Effector memory CD8-positive, alpha-beta T cell (primary cell): Measurements from ENCODE around the gene LAMC1.

Experiments
- ATAC-seq: fragments of 150-1000 bp; cut with Tn5 transposase; replicated peaks from 2 replicates; pipeline ENCODE4 v1.10.0; 2021; ENCODE audit warnings: mild to moderate bottlenecking, moderate library complexity
- DNase-seq, 3 experiments: peaks; one replicate each; pipeline ENCODE4 v3.0.0; 2021
- H3K27ac Mint-ChIP-seq, 2 donors: one replicate each; pipeline ENCODE4 v1.8.0; 2022; ENCODE audit warnings: mild to moderate bottlenecking in 2 of 2, mixed read lengths in 2 of 2, moderate library complexity in 2 of 2
- H3K27me3 Mint-ChIP-seq, 2 donors: one replicate each; pipeline ENCODE4 v1.8.0; 2022; ENCODE audit warnings: mixed read lengths in 2 of 2
- H3K36me3 Mint-ChIP-seq: one replicate; pipeline ENCODE4 v1.8.0; 2022; ENCODE audit warnings: mild to moderate bottlenecking, moderate library complexity, mixed read lengths; ENCODE audit not compliant: insufficient read depth
- H3K4me1 Mint-ChIP-seq, 2 donors: one replicate each; pipeline ENCODE4 v1.8.0; 2022; ENCODE audit warnings: low read depth in 2 of 2, mixed read lengths in 2 of 2
- H3K4me3 Mint-ChIP-seq, 2 donors: one replicate each; pipeline ENCODE4 v1.8.0; 2022; ENCODE audit warnings: mild to moderate bottlenecking in 2 of 2, mixed read lengths in 2 of 2, moderate library complexity in 2 of 2
- H3K9me3 Mint-ChIP-seq, 2 donors: one replicate each; pipeline ENCODE4 v1.8.0; 2022; ENCODE audit warnings: mixed read lengths in 2 of 2

LAMC1 gene

GRCh38 chr1:183089025-183089639, 65.9 kb downstream of the LAMC1 start:
- H3K36me3 Mint-ChIP-seq: no peaks in the 10 kb centered on the region
- no peak overlapping the region for H3K4me3 Mint-ChIP-seq
- H3K4me1 Mint-ChIP-seq: no peaks in the 10 kb centered on the region
- DNase-seq (no peak), ATAC-seq (no peak)
- H3K27ac Mint-ChIP-seq: no peak overlapping the region
- H3K27me3 Mint-ChIP-seq: peaks cover 9 to 41% of the 10 kb centered on the region in 2 donors
- no peaks in the 10 kb centered on the region for H3K9me3 Mint-ChIP-seq

- ATAC-seq: no peak
- Mint-ChIP-seq H3K27ac (no peak overlapping the region), H3K36me3 (no peaks in the 10 kb centered on the region), H3K27me3 (peaks cover 13 to 41% of the 10 kb centered on the region in 2 donors), H3K4me3 (no peak overlapping the region), H3K9me3 (no peaks in the 10 kb centered on the region), H3K4me1 (no peaks in the 10 kb centered on the region)
- DNase-seq: no peak
These were observed 67.3 kb downstream of the LAMC1 start for GRCh38 chr1:183090391-183091006.

- Mint-ChIP-seq H3K9me3 (no peaks in the 10 kb centered on the region), H3K27ac (no peak overlapping the region), H3K27me3 (peaks cover 13 to 35% of the 10 kb centered on the region in 2 donors), H3K36me3 (no peaks in the 10 kb centered on the region), H3K4me1 (no peaks in the 10 kb centered on the region), H3K4me3 (no peak overlapping the region)
- ATAC-seq (no peak), DNase-seq (no peak)
These were observed 68.0 kb downstream of the LAMC1 start for GRCh38 chr1:183091181-183091580.

GRCh38 chr1:183092350-183092749, 69.1 kb downstream of the LAMC1 start:
- Mint-ChIP-seq H3K4me3 (no peak overlapping the region), H3K4me1 (no peaks in the 10 kb centered on the region), H3K27me3 (peaks cover 13 to 30% of the 10 kb centered on the region in 2 donors), H3K27ac (no peak overlapping the region), H3K9me3 (no peaks in the 10 kb centered on the region), H3K36me3 (no peaks in the 10 kb centered on the region)
- DNase-seq (no peak), ATAC-seq (no peak)

- no peak overlapping the region for H3K4me3 Mint-ChIP-seq
- no peaks in the 10 kb centered on the region for H3K36me3 Mint-ChIP-seq
- H3K9me3 Mint-ChIP-seq: no peaks in the 10 kb centered on the region
- peaks cover 13 to 29% of the 10 kb centered on the region in 2 donors for H3K27me3 Mint-ChIP-seq
- no peak overlapping the region for H3K27ac Mint-ChIP-seq
- ATAC-seq (no peak), DNase-seq (no peak)
- no peaks in the 10 kb centered on the region for H3K4me1 Mint-ChIP-seq
These were observed 69.9 kb downstream of the LAMC1 start for GRCh38 chr1:183093066-183093668.

GRCh38 chr1:183093786-183094298, 70.6 kb downstream of the LAMC1 start:
- no peak overlapping the region for H3K4me3 Mint-ChIP-seq
- DNase-seq: no peak
- H3K27me3 Mint-ChIP-seq: peaks cover 13 to 23% of the 10 kb centered on the region in 2 donors
- H3K9me3 Mint-ChIP-seq: no peaks in the 10 kb centered on the region
- ATAC-seq: no peak
- no peaks in the 10 kb centered on the region for H3K36me3 Mint-ChIP-seq
- no peak overlapping the region for H3K27ac Mint-ChIP-seq
- H3K4me1 Mint-ChIP-seq: no peaks in the 10 kb centered on the region

- Mint-ChIP-seq H3K36me3 (no peaks in the 10 kb centered on the region), H3K9me3 (no peaks in the 10 kb centered on the region), H3K27me3 (peaks cover 13 to 22% of the 10 kb centered on the region in 2 donors), H3K27ac (no peak overlapping the region), H3K4me1 (no peaks in the 10 kb centered on the region), H3K4me3 (no peak overlapping the region)
- no peak for ATAC-seq
- DNase-seq: no peak
These were observed 71.1 kb downstream of the LAMC1 start for GRCh38 chr1:183094351-183094750.

- peaks cover 13 to 22% of the 10 kb centered on the region in 2 donors for H3K27me3 Mint-ChIP-seq
- no peak overlapping the region for H3K4me3 Mint-ChIP-seq
- DNase-seq (no peak), ATAC-seq (no peak)
- H3K9me3 Mint-ChIP-seq: no peaks in the 10 kb centered on the region
- H3K4me1 Mint-ChIP-seq: no peaks in the 10 kb centered on the region
- H3K27ac Mint-ChIP-seq: no peak overlapping the region
- H3K36me3 Mint-ChIP-seq: no peaks in the 10 kb centered on the region
These were observed 73.1 kb downstream of the LAMC1 start for GRCh38 chr1:183096351-183096750.

- DNase-seq: no peak
- H3K4me1 Mint-ChIP-seq: no peaks in the 10 kb centered on the region
- peaks cover 18 to 28% of the 10 kb centered on the region in 2 donors for H3K27me3 Mint-ChIP-seq
- H3K27ac Mint-ChIP-seq: no peak overlapping the region
- no peaks in the 10 kb centered on the region for H3K9me3 Mint-ChIP-seq
- H3K36me3 Mint-ChIP-seq: no peaks in the 10 kb centered on the region
- ATAC-seq: no peak
- H3K4me3 Mint-ChIP-seq: no peak overlapping the region
These were observed 73.7 kb downstream of the LAMC1 start for GRCh38 chr1:183096894-183097293.

GRCh38 chr1:183097438-183098051, 74.3 kb downstream of the LAMC1 start:
- no peak overlapping the region for H3K27ac Mint-ChIP-seq
- peaks cover 22 to 32% of the 10 kb centered on the region in 2 donors for H3K27me3 Mint-ChIP-seq
- no peaks in the 10 kb centered on the region for H3K4me1 Mint-ChIP-seq
- ATAC-seq (no peak), DNase-seq (no peak)
- H3K9me3 Mint-ChIP-seq: no peaks in the 10 kb centered on the region
- H3K4me3 Mint-ChIP-seq: no peak overlapping the region
- no peaks in the 10 kb centered on the region for H3K36me3 Mint-ChIP-seq

GRCh38 chr1:183098317-183098716, 75.1 kb downstream of the LAMC1 start:
- Mint-ChIP-seq H3K27me3 (peaks cover 20 to 27% of the 10 kb centered on the region in 2 donors), H3K9me3 (no peaks in the 10 kb centered on the region), H3K27ac (no peak overlapping the region), H3K36me3 (no peaks in the 10 kb centered on the region), H3K4me1 (no peaks in the 10 kb centered on the region), H3K4me3 (no peak overlapping the region)
- ATAC-seq (no peak), DNase-seq (no peak)

GRCh38 chr1:183100361-183100974, 77.2 kb downstream of the LAMC1 start:
- Mint-ChIP-seq H3K4me3 (no peak overlapping the region), H3K27ac (no peak overlapping the region)
- no peak for DNase-seq

GRCh38 chr1:183101081-183101480, 77.9 kb downstream of the LAMC1 start:
- peaks cover 9 to 13% of the 10 kb centered on the region in 2 donors for H3K27me3 Mint-ChIP-seq
- H3K9me3 Mint-ChIP-seq: no peaks in the 10 kb centered on the region
- no peaks in the 10 kb centered on the region for H3K36me3 Mint-ChIP-seq
- no peak overlapping the region for H3K4me3 Mint-ChIP-seq
- DNase-seq: no peak
- no peak for ATAC-seq
- H3K4me1 Mint-ChIP-seq: no peaks in the 10 kb centered on the region
- H3K27ac Mint-ChIP-seq: no peak overlapping the region

More at GRCh38 chr1:183100361-183100974, 77.2 kb downstream of the LAMC1 start:
- no peaks in the 10 kb centered on the region for H3K36me3 Mint-ChIP-seq
- peaks cover 9 to 13% of the 10 kb centered on the region in 2 donors for H3K27me3 Mint-ChIP-seq
- no peaks in the 10 kb centered on the region for H3K4me1 Mint-ChIP-seq
- no peak for ATAC-seq
- no peaks in the 10 kb centered on the region for H3K9me3 Mint-ChIP-seq
